Inflammatory macrophage treated with lipopolysaccharide for 1 hour (primary cell): Measurements from ENCODE around the gene ARHGEF10L.

Source experiments
- DNase-seq, 2 donors: peaks; one replicate each; pipeline ENCODE4 v3.0.0-alpha.2; 2020 to 2022

Gene ARHGEF10L

GRCh38 chr1:17683598-17683997 lies 144.1 kb downstream of the ARHGEF10L start:
- DNase-seq = no peak

- DNase-seq = no peak
Measured at GRCh38 chr1:17684810-17685209, 145.3 kb downstream of the ARHGEF10L start.

GRCh38 chr1:17686258-17686657 lies 146.8 kb downstream of the ARHGEF10L start:
- no peak for DNase-seq

- DNase-seq = no peak
Measured at GRCh38 chr1:17687145-17687544, 147.6 kb downstream of the ARHGEF10L start.

GRCh38 chr1:17688217-17688810 lies 148.8 kb downstream of the ARHGEF10L start:
- no peak for DNase-seq

GRCh38 chr1:17689011-17689410 lies 149.5 kb downstream of the ARHGEF10L start:
- no peak for DNase-seq

- DNase-seq = no peak
Measured at GRCh38 chr1:17690906-17691634, 151.6 kb downstream of the ARHGEF10L start.

GRCh38 chr1:17692645-17693044 lies 153.1 kb downstream of the ARHGEF10L start:
- DNase-seq = no peak

- DNase-seq = no peak
Measured at GRCh38 chr1:17696417-17697301, 157.2 kb downstream of the ARHGEF10L start.

GRCh38 chr1:17697458-17697857 lies 158.0 kb downstream of the ARHGEF10L start:
- no peak for DNase-seq

GRCh38 chr1:17699581-17699980 lies 160.1 kb downstream of the ARHGEF10L start:
- DNase-seq = no peak

GRCh38 chr1:17700945-17701810 lies 161.7 kb downstream of the ARHGEF10L start:
- no peak for DNase-seq

GRCh38 chr1:17704176-17704575 lies 164.7 kb downstream of the ARHGEF10L start:
- DNase-seq = no peak

- DNase-seq = no peak
Measured at GRCh38 chr1:17706445-17706844, 166.9 kb downstream of the ARHGEF10L start.

GRCh38 chr1:17709981-17710380 lies 170.5 kb downstream of the ARHGEF10L start:
- no peak for DNase-seq

- DNase-seq = no peak
Measured at GRCh38 chr1:17710889-17711576, 171.5 kb downstream of the ARHGEF10L start.

GRCh38 chr1:17711577-17711910 lies 172.0 kb downstream of the ARHGEF10L start:
- DNase-seq = no peak

- DNase-seq = no peak
Measured at GRCh38 chr1:17711941-17712340, 172.4 kb downstream of the ARHGEF10L start.

GRCh38 chr1:17713993-17714392 lies 174.5 kb downstream of the ARHGEF10L start:
- no peak for DNase-seq

- DNase-seq = no peak
Measured at GRCh38 chr1:17717594-17718535, 178.4 kb downstream of the ARHGEF10L start.

GRCh38 chr1:17719874-17720273 lies 180.4 kb downstream of the ARHGEF10L start:
- no peak for DNase-seq
